Epithelial cell of alveolus of lung (primary cell): Measurements from ENCODE around the gene KIF12. TPM values are rescaled to one million over a fixed set of nuclear protein-coding genes. Genes with fewer than 3 reads are reported as not detected.

Source experiments
- total RNA-seq: library from RNA; depleted of rRNA; stranded (reverse); fragments of >200 nt; gene quantifications from 2 replicates; pipeline ENCODE4 v1.2.1, GENCODE V29; 2015

Gene KIF12
- under 0.01 TPM in 1 of 2 replicates, not detected in the other for total RNA-seq

DNA sequence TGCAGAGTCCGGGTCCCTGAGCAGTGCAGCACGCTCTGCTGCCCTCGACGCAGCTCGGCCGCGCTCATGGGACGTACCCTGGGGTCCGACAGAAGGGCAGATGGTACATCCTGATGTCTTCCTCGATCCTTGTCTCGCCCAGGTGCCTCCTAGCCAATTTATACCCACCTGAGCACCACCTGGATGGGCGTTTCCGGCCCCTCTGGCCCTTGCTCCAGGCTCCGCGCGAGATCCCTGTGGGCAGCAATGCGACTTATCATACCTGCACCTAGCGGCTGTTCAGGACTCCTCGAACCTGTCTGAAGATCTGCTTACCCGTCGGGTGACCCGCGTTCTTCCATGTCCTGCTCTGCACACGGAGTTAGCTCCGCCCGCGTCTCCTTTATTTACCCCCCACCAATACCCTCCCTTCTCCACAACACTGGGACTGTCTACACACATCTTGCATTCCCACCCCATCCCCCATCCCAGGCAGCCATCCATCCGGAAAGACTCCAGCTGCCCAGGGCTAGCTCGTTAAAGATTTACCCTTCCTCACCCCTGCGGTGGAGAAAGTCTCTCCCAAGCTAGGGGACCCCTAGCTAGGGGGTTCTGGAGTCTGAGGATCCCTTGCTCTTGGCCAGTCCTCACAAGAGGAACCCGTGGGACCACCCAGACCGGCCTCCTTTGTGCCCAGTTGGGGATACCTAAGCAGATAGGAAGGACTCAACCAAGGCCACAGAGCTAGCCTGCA is at the start of gene KIF12:
Gene KIF12 (minus strand): TSS at position 357 of the 733 bp plus-strand sequence. CDS start 16 bp downstream, at position 341.

DNA sequence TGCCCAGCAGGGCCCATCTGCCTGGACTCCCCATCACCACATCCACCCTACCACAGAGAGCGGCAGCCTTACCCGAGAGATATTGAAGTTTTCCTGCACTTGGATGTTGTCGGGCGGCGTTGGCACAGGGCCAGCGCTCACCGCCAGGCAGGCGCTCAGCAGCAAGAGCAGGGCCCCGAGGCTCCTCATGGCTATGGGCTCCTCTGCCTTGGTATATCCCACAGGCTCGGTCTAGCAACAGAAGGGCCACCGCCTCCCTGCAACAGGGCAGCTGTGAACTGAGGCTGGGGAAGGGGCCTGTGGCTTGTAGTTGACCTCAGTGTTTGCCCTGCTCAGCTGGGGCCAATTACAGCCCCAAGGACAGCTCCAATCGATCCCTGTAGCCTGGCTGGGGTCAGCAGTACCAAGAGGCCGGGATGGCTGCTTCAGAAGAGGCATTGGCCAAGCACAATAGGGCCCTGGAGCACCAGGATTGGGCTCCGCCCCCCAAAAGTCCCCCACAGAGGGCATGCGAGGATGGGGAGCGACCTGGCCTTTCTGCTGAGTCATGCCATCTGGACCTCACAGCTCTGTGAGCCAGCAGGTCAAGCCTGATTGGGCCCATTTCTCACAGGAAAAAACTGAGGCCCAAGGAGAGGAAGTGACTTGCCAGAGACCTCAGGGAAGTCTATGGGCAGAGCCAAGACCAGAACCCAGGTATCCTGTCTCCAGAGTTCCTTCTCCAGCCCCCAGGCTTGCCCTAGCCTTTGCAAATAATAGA is 20.9 kb downstream of the KIF12 start, which contains the start of gene AMBP:
Gene AMBP (minus strand): TSS at position 280 of the 760 bp plus-strand sequence. CDS start 91 bp downstream, at position 189.

Other genes with a start within 250 kb of the KIF12 start
- gene ZNF618, start 223.0 kb downstream of the KIF12 start, total RNA-seq = 11.4 and 19.6 TPM in 2 replicates
- not detected in 2 replicates for gene AMBP, start 21.0 kb downstream of the KIF12 start, total RNA-seq
- 3.2 and 4.6 TPM in 2 replicates for gene COL27A1, start 56.2 kb upstream of the KIF12 start, total RNA-seq
- 0.24 TPM in 1 of 2 replicates, not detected in the other for gene ORM1, start 223.8 kb upstream of the KIF12 start, total RNA-seq
- not detected in 2 replicates for gene ORM2, start 230.6 kb upstream of the KIF12 start, total RNA-seq